ENCODE results near the gene ERCC6L. TPM values are rescaled to one million over a fixed set of nuclear protein-coding genes. Genes with fewer than 3 reads are reported as not detected.
"Not testable (repeated sequence)": the region's sequence is repeated elsewhere in the genome, so short reads cannot be mapped to it uniquely, and the experiment has no call there.

ERCC6L gene
- total and polyA plus RNA-seq, 10 of the 15 experiments (the other 5 are each of a cell fraction or from before 2014, with no cell fraction given): 4.7 to 13.1 (median 7.7) TPM

GRCh38 chrX:72180539-72180938, 58.3 kb downstream of the ERCC6L start (continued):
- no peak for TF ChIP-seq RAD51 (IDR thresholded peaks at IDR 0.05)
- no peak for TF ChIP-seq NFYB (IDR thresholded peaks at IDR 0.05; ENCODE audit: insufficient read depth, low read depth, low read length)
- TF ChIP-seq SREBF1 (IDR thresholded peaks at IDR 0.05; ENCODE audit: low read length): no peak
- no peak for TF ChIP-seq POU2F2 (IDR thresholded peaks at IDR 0.05; ENCODE audit: borderline replicate concordance, low read depth, low read length)

- ChIA-PET CTCF (no interaction called here), POLR2A (no interaction called here), SMC1A (ENCODE audit: uncharacterized antibody, unreplicated experiment) (no interaction called here), RAD21 (ENCODE audit: unreplicated experiment) (no interaction called here)
- in situ Hi-C loops (cut with MboI): no loop called here
- TF ChIP-seq, protein P1, sequence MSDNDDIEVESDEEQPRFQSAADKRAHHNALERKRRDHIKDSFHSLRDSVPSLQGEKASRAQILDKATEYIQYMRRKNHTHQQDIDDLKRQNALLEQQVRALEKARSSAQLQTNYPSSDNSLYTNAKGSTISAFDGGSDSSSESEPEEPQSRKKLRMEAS (IDR thresholded peaks at IDR 0.05; ENCODE audit: low read depth, low read length): no peak
- no peak for TF ChIP-seq BCL3 (IDR thresholded peaks at IDR 0.05; ENCODE audit: borderline replicate concordance, insufficient read depth, low read depth, low read length, poor library complexity, severe bottlenecking)
- no peak for TF ChIP-seq HSF1 (IDR thresholded peaks at IDR 0.05; ENCODE audit: low read depth, low read length)
- no peak for TF ChIP-seq RELA (IDR thresholded peaks at IDR 0.05; ENCODE audit: borderline replicate concordance, partially characterized antibody)
- no peak for TF ChIP-seq ZSCAN29 (IDR thresholded peaks at IDR 0.05)
- TF ChIP-seq SUZ12 (IDR thresholded peaks at IDR 0.05; ENCODE audit: unreplicated experiment): no peak
- no peak for TF ChIP-seq NFYB (IDR thresholded peaks at IDR 0.05; ENCODE audit: insufficient read depth, low read depth, low read length)
- no peak for TF ChIP-seq POLR2AphosphoS5 (IDR thresholded peaks at IDR 0.05; ENCODE audit: low read length)
- intact Hi-C loops (cut with micrococcal nuclease; ENCODE audit: unreplicated experiment): no loop called here
- DNase-seq (ENCODE audit: low read depth, low spot score): no peak
- FAIRE-seq: no peak
- no peak overlapping the region for H2AFZ ChIP-seq (ENCODE audit: control insufficient read depth, low read depth, low read length)
- peaks cover 4% of the 10 kb centered on the region for H3K79me2 ChIP-seq (ENCODE audit: control insufficient read depth, insufficient read depth, low read length)
- no peak for ATAC-seq
- H3K27ac ChIP-seq (ENCODE audit: control insufficient read depth, insufficient read depth): no peak overlapping the region
- no peaks in the 10 kb centered on the region for H3K4me1 ChIP-seq (ENCODE audit: control insufficient read depth, insufficient read depth, low read length)
- H3K4me3 ChIP-seq: no peak overlapping the region
- H3K4me2 ChIP-seq (ENCODE audit: control insufficient read depth, insufficient read depth): no peak overlapping the region
- no TSS peak for BruUV-seq (replicated peaks)
- H3K9me3 ChIP-seq (replicated peaks; ENCODE audit: control insufficient read depth, insufficient read depth, low read length): no peaks in the 10 kb centered on the region
- H3K36me3 ChIP-seq (ENCODE audit: control insufficient read depth in 2 of 2, insufficient read depth in 2 of 2, low read length in 1 of 2): no peaks in the 10 kb centered on the region
- no peak overlapping the region for H3K9ac ChIP-seq (ENCODE audit: control insufficient read depth, insufficient read depth, low read length)
- 91% methylated on average over 2 of the region's 2 CpGs for WGBS (ENCODE audit: insufficient coverage, insufficient replicate concordance, low lambda C conversion rate, missing lambda C conversion rate)
- no peaks in the 10 kb centered on the region for H4K20me1 ChIP-seq (ENCODE audit: control insufficient read depth, insufficient read depth)
- no peaks in the 10 kb centered on the region for H3K27me3 ChIP-seq (replicated peaks in 1 of 2; ENCODE audit: control insufficient read depth in 2 of 2, insufficient read depth in 2 of 2, low read length in 1 of 2)
Measured at GRCh38 chrX:72176981-72177380, 61.8 kb downstream of the ERCC6L start.

DNA sequence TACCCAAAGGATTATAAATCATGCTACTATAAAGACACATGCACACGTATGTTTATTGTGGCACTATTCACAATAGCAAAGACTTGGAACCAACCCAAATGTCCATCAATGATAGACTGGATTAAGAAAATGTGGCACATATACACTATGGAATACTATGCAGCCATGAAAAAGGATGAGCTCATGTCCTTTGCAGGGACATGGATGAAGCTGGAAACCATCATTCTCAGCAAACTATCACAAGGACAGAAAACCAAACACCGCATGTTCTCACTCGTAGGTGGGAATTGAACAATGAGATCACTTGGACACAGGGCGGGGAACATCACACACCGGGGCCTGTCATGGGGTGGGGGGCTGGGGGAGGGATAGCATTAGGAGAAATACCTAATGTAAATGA, 62.5 kb downstream of the ERCC6L start:
- H3K79me2 ChIP-seq (ENCODE audit: control insufficient read depth, insufficient read depth, low read length); H3K36me3 ChIP-seq (ENCODE audit: control insufficient read depth in 2 of 2, insufficient read depth in 2 of 2, low read length in 1 of 2); H3K9me3 ChIP-seq (replicated peaks; ENCODE audit: control insufficient read depth, insufficient read depth, low read length); CTCF ChIA-PET; SMC1A ChIA-PET (ENCODE audit: uncharacterized antibody, unreplicated experiment); H3K4me1 ChIP-seq (ENCODE audit: control insufficient read depth, insufficient read depth, low read length); FAIRE-seq; H3K27me3 ChIP-seq (replicated peaks in 1 of 2; ENCODE audit: control insufficient read depth in 2 of 2, insufficient read depth in 2 of 2, low read length in 1 of 2); in situ Hi-C loops (cut with MboI); BruUV-seq (replicated peaks); H3K4me3 ChIP-seq; RAD21 ChIA-PET (ENCODE audit: unreplicated experiment); H3K4me2 ChIP-seq (ENCODE audit: control insufficient read depth, insufficient read depth); intact Hi-C loops (cut with micrococcal nuclease; ENCODE audit: unreplicated experiment); DNase-seq (ENCODE audit: low read depth, low spot score); ATAC-seq; H4K20me1 ChIP-seq (ENCODE audit: control insufficient read depth, insufficient read depth); H3K9ac ChIP-seq (ENCODE audit: control insufficient read depth, insufficient read depth, low read length); POLR2A ChIA-PET; H3K27ac ChIP-seq (ENCODE audit: control insufficient read depth, insufficient read depth); H2AFZ ChIP-seq (ENCODE audit: control insufficient read depth, low read depth, low read length): not testable (repeated sequence)
- WGBS (ENCODE audit: insufficient coverage, insufficient replicate concordance, low lambda C conversion rate, missing lambda C conversion rate): 87% methylated on average over 4 of the region's 5 CpGs
